RKO (cell line): ENCODE results near the gene NFATC1.

ENCODE experiments used
- DNase-seq: peaks from one replicate; pipeline ENCODE4 v3.0.0-alpha.2; 2016; ENCODE audit warnings: low spot score

The NFATC1 gene

GRCh38 chr18:79574938-79575525 is 179.3 kb downstream of the NFATC1 start:
- no peak for DNase-seq

- no peak for DNase-seq
These were observed 180.4 kb downstream of the NFATC1 start for GRCh38 chr18:79575891-79576685.

- no peak for DNase-seq
These were observed 181.1 kb downstream of the NFATC1 start for GRCh38 chr18:79576686-79577351.

DNA sequence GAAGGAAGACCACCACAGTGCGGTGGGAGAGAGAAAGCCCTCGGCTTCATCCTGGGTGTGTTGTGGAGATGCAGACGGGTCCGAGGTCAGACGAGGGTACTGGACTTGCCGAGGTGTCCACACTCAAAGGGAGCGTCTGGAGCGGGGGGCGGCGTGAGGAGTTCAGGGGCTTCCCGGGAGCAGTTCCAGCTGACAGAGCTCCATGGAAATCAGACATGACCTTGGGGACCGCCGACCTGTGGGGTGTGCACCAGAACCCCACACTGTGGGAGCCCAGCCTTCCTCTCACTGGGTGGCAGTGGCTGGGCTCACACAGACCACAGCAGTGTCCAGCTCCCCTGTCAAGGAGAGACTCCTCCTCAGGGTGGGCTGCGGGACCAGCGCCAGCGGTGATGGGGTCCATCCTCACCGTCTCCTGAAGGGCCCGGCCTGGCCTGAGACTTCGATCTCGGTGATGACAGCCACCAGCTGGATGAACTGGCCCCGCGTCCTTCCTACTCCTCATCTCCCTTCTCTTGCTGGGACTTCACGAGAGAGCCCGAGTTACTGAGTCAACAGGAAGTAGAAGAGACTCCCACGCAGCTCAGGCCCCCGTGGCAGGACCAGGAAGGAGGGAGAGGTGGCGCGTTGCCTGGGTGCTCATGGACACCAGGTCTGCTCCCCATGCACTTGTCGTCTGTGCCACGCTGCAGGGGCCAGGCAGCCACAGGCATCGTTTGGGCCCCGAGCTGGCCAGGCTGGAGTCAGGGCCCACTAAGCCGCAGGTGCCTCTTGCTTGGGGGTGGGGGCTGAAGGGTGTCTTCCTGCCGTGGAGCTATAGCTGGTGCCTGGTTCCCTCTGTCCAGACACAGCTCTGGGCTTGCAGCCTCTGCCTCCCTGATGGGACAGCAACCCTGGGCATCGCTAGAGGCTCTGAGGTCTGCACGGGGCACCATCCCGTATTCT is 182.0 kb downstream of the NFATC1 start:
- DNase-seq: no peak

- DNase-seq: no peak
These were observed 182.9 kb downstream of the NFATC1 start for GRCh38 chr18:79578396-79579260.
